Measurements from ENCODE around the gene GPR157. TPM values are rescaled to one million over a fixed set of nuclear protein-coding genes. Genes with fewer than 3 reads are reported as not detected.

The GPR157 gene
- total RNA-seq, 4 donors from 2014 or later, result 3.3 to 208 (median 10.4) TPM

GRCh38 chr1:9071554-9072235 lies 57.2 kb downstream of the GPR157 start:
- H3K27ac ChIP-seq, result peak overlapping the region in 1 of 4 donors; percentile 91
- no peak for DNase-seq

GRCh38 chr1:9070486-9070885 lies 58.4 kb downstream of the GPR157 start:
- H3K27ac ChIP-seq, result peak overlapping the region; percentile 4 to 91 (median 58)
- peak overlapping the region in 1 of 4 donors; percentile 52 for H3K4me3 ChIP-seq
- peak in 1 of 3 donors; percentile 76 for DNase-seq

More at GRCh38 chr1:9071554-9072235, 57.2 kb downstream of the GPR157 start:
- Histone ChIP-seq H3K4me3 (no peak overlapping the region), H3K27me3 (no peaks in the 10 kb centered on the region), H3K36me3 (no peaks in the 10 kb centered on the region), H3K4me1 (peaks cover 0 to 19% (median 10%) of the 10 kb centered on the region in 4 donors), H3K9me3 (no peaks in the 10 kb centered on the region)
- TF ChIP-seq POLR2A (IDR thresholded peaks at IDR 0.05), result no peak
- no peak for TF ChIP-seq CTCF (IDR thresholded peaks at IDR 0.05)

GRCh38 chr1:9069326-9070100 lies 59.4 kb downstream of the GPR157 start, which contains the start of gene SLC2A5:
SLC2A5 (minus strand) TSS chr1:9069635; CDS start chr1:9069536, 99 bp downstream.
- TF ChIP-seq POLR2A (IDR thresholded peaks at IDR 0.05) (peak; percentile 87 to 96), CTCF (IDR thresholded peaks at IDR 0.05) (peak in 3 of 6 experiments; percentile 2 to 8 (median 6))
- Histone ChIP-seq H3K4me3 (peak within 1 kb of the TSS; percentile 22 to 56 (median 38)), H3K4me1 (peaks cover 0 to 28% (median under 1%) of the 10 kb centered on the region in 4 donors), H3K27me3 (no peaks in the 10 kb centered on the region), H3K27ac (peak within 1 kb of the TSS; percentile 48 to 91 (median 70)), H3K36me3 (no peaks in the 10 kb centered on the region), H3K9me3 (no peaks in the 10 kb centered on the region)
- DNase-seq, result peak; percentile 72 to 79 (median 76)

More at GRCh38 chr1:9070486-9070885, 58.4 kb downstream of the GPR157 start:
- Histone ChIP-seq H3K9me3 (no peaks in the 10 kb centered on the region), H3K27me3 (no peaks in the 10 kb centered on the region), H3K36me3 (no peaks in the 10 kb centered on the region), H3K4me1 (peaks cover 0 to 21% (median 5%) of the 10 kb centered on the region in 4 donors)
- no peak for TF ChIP-seq CTCF (IDR thresholded peaks at IDR 0.05)
- peak in 1 of 2 donors; percentile 20 for TF ChIP-seq POLR2A (IDR thresholded peaks at IDR 0.05)

GRCh38 chr1:9068981-9069325 lies 59.9 kb downstream of the GPR157 start:
- no peaks in the 10 kb centered on the region for H3K27me3 ChIP-seq
- peak overlapping the region; percentile 22 to 56 (median 38) for H3K4me3 ChIP-seq
- H3K9me3 ChIP-seq, result no peaks in the 10 kb centered on the region

More at GRCh38 chr1:9068981-9069325, 59.9 kb downstream of the GPR157 start:
- peak overlapping the region; percentile 48 to 91 (median 70) for H3K27ac ChIP-seq
- peaks cover 0 to 33% (median 0%) of the 10 kb centered on the region in 4 donors for H3K4me1 ChIP-seq
- H3K36me3 ChIP-seq, result no peaks in the 10 kb centered on the region
- DNase-seq, result no peak
- TF ChIP-seq CTCF (IDR thresholded peaks at IDR 0.05), result no peak
- no peak for TF ChIP-seq POLR2A (IDR thresholded peaks at IDR 0.05)

All from Peyer's patch (tissue), 4 donors.